HG03342 (cell line): Measurements from ENCODE around the gene INPP4B.
"Not testable (repeated sequence)": the region's sequence is repeated elsewhere in the genome, so short reads cannot be mapped to it uniquely, and the experiment has no call there.

Source experiments
- ATAC-seq: cut with Tn5 transposase; IDR thresholded peaks from one replicate; pipeline ENCODE4 v1.9.1; 2021; ENCODE audit warnings: mild to moderate bottlenecking, moderate library complexity; ENCODE audit not compliant: unreplicated experiment

Gene INPP4B

GRCh38 chr4:142419712-142420111, 426.4 kb downstream of the INPP4B start:
- no peak for ATAC-seq

DNA sequence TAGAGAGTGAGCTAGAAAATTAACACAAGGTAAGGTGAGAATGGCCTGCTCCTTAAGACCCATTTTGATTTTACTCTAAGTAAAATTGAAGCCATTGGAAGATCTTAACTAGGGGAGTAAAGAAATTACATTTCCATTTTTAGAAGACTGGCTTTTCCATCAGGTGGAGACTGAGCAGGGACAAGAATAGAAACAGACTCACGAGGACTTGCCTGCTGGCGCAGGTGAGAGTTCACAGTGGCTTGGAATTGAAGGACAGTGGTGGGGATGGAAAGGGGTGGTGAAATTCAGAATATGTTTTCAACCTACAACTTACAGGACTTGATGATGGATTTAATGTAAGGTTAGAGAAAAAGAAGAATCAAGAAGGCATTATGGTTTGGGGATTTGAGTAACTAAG, 427.4 kb downstream of the INPP4B start:
- ATAC-seq = no peak

GRCh38 chr4:142416711-142417275, 429.3 kb downstream of the INPP4B start:
- no peak for ATAC-seq

DNA sequence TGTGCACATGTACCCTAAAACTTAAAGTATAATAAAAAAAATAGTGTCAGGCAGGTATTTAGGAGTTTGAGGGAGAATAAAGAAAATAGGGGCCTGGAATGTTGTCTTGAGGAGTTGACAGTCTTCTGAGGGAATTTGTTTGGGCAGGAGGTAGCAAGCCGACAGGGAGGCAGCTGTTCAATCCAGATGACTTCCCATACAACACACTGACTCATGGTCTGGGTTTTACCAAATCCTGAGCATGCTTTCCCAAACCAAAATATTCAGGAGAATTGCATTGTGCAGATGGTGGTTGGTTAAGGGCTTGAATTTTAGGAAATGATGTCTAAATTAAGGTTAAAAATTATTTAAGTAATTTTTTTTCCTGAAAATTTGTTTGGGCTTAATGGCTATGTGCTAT, 430.0 kb downstream of the INPP4B start:
- no peak for ATAC-seq

DNA sequence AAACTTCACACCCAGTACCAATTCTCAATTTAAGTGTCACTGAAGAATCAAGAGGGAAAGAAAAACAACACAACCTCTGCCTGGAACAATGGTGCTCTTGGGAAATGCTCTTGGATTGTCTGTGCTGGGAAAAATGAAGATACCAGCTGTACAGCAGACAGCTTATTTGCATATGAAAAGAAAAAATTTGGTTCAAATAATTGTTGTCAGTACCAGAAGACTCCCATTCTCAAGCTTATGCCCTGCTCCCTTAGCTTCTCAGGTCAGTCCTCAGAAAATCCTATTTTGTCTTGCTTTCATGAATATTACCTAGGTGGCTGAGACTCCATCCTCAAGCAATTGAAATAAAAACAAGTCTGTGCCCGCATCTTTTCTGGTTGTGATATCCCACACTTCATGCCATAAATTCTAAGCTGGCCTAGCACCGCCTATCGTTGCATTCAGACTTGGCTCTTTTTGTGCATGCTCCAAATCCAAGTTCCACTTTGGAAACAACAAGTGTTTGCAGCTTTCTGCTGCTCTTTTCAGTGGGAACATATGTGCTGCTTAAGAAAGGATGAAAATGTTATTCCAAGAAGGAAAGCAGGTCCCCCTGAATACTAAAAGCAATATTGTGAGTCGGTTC, 431.6 kb downstream of the INPP4B start:
- no peak for ATAC-seq

- ATAC-seq = no peak
Measured at GRCh38 chr4:142413485-142413884, 432.6 kb downstream of the INPP4B start.

DNA sequence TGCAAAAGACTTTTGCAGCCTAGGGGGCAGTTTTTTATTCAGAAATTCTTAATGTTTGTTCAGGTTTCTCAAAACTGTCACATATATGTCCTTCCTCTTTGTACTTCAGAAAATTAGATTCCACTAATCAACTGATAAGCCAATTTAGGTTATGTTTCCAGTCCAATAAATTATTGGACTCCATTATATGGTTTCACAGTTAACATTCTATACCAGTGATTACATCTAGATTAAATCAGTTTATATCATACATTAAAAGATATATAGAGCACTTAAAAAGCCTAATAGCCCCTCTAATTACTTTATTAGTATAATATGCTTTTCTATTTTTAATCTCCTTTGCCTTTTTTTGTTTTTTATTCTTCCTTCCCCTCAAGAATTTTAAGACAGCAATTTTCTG, 434.1 kb downstream of the INPP4B start:
- ATAC-seq = no peak

DNA sequence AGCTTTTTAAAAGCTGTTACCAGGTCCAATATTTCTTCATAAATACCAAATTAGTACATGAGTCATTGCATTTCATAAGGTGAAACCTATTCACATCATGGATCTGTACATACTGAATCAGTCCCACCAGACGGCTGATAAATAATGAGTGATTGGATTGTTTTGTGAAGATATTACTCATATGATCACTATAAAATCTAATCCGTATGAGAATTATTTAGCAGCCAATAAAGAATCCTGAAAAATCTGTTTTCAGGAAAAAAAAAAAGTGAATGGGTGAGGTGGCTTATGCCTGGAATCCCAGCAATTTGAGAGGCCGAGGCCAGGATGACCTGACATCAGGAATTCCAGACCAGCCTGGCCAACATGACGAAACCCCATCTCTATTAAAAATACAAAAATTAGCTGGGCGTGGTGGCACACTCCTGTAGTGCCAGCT, 438.1 kb downstream of the INPP4B start:
- ATAC-seq = no peak

- no peak for ATAC-seq
Measured at GRCh38 chr4:142407596-142407995, 438.5 kb downstream of the INPP4B start.

DNA sequence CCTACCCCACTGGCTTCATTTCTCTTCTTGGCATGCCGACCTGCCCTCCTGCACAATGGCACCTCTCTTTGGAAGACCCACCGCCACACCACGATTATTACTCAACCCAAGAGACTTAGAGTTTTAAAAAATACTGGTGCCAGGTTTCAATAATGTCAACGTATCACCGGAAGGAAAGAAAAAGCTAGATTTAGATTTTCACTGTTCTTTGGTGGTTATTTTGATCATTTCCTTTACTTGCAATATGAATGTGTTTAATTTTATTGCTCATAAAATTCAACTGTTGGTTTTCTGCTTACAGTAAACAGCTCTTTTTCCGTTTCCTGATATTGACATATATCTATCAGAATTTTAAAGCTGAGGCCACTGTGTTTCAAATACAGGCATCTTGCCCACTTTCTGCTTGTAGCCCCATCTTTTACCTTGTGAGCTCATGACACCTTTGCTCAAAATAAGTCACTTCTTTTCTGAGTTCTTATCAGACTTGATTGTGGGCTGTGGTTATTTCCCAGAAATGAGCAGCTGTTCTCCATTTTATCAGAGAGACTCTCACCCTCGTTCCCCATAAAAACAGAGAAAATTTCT, 439.1 kb downstream of the INPP4B start:
- ATAC-seq = no peak

GRCh38 chr4:142406499-142406835, 439.6 kb downstream of the INPP4B start:
- no peak for ATAC-seq

DNA sequence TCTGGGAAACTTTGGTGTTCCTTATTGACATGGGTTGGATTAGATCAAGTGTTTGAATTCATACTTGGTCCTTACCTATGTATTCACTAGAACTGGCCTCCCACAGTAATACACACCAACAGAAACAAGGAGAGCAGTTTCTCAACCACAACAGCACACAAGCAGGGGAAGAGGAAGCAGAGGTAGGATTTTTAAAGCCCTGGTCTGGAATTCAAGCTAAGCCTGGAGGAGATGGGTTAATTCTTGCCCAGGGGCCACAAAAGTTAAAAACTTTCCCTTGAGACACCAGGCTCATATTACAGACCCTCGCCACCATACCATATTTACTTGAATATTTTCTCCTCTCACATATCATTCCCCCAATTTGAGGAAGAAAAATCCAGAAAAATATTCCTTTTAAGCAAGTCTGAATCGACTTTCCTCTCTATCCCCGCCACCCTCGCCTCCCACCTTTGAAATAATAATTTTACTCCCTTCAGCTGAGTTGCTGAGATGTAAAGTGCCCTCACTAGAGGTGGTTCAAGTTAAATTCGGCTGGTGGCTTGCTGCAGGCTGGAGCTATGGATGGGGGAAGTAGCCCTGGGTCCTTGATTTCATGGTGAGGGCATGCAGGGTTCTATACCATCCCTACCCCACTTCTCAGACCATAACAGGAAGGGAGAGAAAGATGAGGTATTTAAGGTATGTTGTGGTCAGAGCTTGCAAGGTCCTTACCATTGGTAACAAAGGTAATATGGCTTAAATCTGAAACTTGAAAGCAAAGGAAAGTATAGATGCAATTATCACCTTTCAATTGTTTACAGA, 440.2 kb downstream of the INPP4B start:
- peak; percentile 22 for ATAC-seq

GRCh38 chr4:142405021-142405694, 440.9 kb downstream of the INPP4B start:
- peak; percentile 55 for ATAC-seq

DNA sequence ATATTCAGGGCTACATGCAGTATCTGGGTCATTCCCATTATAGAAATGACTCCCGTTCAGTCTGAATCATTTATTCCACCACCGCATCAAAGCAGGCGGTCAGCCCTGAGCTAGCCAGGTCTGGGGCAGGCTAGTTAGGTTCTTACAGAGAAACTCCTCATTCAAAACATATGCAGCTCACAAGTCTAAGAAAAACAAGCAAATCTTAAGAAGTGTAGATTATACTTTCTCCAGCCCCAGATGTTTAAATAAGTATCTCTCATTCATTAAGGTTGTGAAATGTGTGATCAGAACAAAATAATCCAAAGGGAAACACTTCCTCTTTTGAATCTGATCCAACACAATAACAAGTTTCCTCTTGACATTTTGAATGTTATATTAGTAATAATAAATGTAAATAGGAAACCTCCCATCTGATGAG, 441.9 kb downstream of the INPP4B start:
- ATAC-seq = no peak

GRCh38 chr4:142402900-142403299, 443.2 kb downstream of the INPP4B start:
- ATAC-seq = no peak

DNA sequence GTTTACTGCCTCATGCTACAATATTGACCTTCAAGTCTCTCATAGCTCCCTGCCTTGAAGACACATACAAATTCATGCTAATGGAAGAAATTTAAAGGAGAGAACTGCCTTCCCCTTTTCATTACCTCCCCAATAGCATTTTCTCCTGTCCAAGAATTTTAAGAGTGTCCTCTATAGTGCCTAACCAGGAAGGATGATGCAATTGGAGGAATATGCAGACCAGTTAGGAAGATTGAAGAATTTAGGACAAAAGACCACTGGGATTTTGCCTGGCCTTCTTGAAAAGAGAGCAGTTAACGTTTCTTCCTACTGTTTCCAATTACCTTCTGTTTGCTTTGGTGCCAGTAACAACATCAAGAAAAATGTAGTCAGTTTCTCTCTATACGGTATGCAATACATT, 443.9 kb downstream of the INPP4B start:
- no peak for ATAC-seq

GRCh38 chr4:142397364-142397991, 448.6 kb downstream of the INPP4B start:
- ATAC-seq = not testable (repeated sequence)

DNA sequence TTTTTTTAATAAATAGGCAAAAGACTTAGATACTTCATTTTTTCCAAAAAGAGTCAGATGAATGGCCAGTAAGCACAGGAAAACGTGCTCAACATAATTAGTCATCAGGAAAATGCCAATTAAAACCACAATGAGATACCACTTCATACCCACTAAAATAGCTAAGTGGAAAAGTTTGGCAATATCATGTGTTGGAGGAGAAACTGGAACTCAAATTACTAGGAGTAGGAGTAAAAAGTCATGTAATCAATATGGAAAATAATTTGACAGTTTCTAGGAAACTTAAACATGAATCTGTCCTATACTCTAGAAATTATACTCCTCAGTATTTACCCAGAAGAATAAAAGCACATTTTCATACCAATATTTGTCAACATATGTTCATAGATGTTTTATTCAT, 449.8 kb downstream of the INPP4B start:
- no peak for ATAC-seq

- ATAC-seq = no peak
Measured at GRCh38 chr4:142393127-142393526, 453.0 kb downstream of the INPP4B start.

- ATAC-seq = no peak
Measured at GRCh38 chr4:142386856-142387255, 459.2 kb downstream of the INPP4B start.

DNA sequence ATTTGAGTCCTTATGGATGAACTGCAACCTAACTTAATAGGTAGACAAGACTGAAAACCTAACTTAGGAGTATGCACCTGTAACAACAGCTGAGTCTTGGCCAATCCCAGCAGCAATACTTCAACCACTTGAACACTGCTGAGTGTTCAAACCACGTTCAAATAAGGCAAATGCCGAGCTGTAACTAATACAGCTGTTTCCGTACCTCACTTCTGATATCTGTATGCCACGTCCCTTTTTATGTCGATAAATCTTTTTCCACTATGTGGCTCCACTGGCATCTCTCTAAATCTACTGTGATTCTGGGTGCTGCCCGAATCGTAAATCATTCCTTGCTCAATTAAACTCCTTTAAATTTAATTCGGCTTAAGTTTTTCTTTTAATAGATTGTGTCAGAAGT, 459.7 kb downstream of the INPP4B start:
- ATAC-seq = no peak
